GM19099 (cell line): ENCODE measurements around the gene C14orf119.

Experiments used
- POLR2A ChIP-seq: IDR thresholded peaks from 3 replicates; pipeline ENCODE4 v1.6.1; 2011; ENCODE audit warnings: low read depth; ENCODE audit not compliant: insufficient read length; ENCODE audit errors: extremely low read depth

C14orf119 gene

GRCh38 chr14:23137813-23138535 is 42.7 kb downstream of the C14orf119 start:
- no peak for TF ChIP-seq POLR2A

GRCh38 chr14:23139874-23140273 is 44.6 kb downstream of the C14orf119 start:
- TF ChIP-seq POLR2A, result no peak

GRCh38 chr14:23140371-23140770 is 45.1 kb downstream of the C14orf119 start:
- no peak for TF ChIP-seq POLR2A

GRCh38 chr14:23141706-23142444 is 46.6 kb downstream of the C14orf119 start:
- no peak for TF ChIP-seq POLR2A

- no peak for TF ChIP-seq POLR2A
Measured at GRCh38 chr14:23142826-23143225, 47.5 kb downstream of the C14orf119 start.

- TF ChIP-seq POLR2A, result no peak
Measured at GRCh38 chr14:23143911-23144310, 48.6 kb downstream of the C14orf119 start.

GRCh38 chr14:23145794-23146350 is 50.6 kb downstream of the C14orf119 start:
- no peak for TF ChIP-seq POLR2A

- TF ChIP-seq POLR2A, result no peak
Measured at GRCh38 chr14:23146351-23146910, 51.1 kb downstream of the C14orf119 start.

- no peak for TF ChIP-seq POLR2A
Measured at GRCh38 chr14:23146980-23147379, 51.7 kb downstream of the C14orf119 start.

- no peak for TF ChIP-seq POLR2A
Measured at GRCh38 chr14:23147676-23148075, 52.4 kb downstream of the C14orf119 start.

GRCh38 chr14:23148591-23149249 is 53.4 kb downstream of the C14orf119 start:
- TF ChIP-seq POLR2A, result no peak

GRCh38 chr14:23149745-23150144 is 54.4 kb downstream of the C14orf119 start:
- no peak for TF ChIP-seq POLR2A
